ENCODE results near the gene VMA21. TPM values are rescaled to one million over a fixed set of nuclear protein-coding genes. Genes with fewer than 3 reads are reported as not detected.

Gene VMA21, protein sequence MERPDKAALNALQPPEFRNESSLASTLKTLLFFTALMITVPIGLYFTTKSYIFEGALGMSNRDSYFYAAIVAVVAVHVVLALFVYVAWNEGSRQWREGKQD
- 21.6 TPM for polyA plus RNA-seq (2013)

DNA sequence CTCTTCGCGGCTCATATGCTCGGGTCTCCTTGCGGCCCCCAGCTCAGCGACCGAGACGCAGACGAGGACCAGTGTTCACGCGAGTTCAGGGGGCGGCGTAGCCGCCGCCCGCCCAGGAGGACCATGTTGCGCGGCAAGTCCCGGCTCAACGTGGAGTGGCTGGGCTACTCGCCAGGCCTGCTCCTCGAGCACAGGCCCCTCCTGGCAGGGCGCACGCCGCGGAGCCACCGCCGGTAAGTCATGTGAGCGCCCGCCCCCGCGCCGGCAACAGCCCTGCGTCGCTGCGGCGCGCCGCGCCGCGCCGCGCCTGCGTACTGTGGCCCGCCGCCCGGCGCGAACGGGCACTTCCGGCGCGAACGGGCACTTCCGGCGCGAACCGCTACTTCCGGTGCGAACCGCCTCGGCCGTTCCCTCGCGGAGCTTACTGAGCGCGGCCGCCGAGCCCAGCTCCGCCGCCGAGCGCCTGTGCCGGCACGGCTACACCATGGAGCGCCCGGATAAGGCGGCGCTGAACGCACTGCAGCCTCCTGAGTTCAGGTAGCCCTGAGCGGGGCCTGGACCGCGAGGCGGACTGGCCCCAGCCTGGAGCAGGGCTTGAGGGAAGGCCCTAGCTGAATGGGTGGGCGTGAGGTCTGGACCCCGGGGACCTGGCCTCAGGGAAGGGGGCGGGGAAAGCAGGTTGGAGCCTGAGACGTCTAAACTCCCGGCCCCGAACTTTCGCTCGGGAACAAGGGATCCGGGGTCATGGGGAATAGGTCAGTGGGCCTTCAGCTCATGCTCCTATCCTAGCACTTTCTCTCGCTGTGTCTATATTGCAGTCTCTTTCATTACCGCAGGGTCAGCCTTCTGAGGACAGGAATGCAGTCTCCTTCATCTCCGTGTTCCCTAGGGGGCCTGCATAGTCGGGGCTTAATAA is at the start of gene VMA21:
TSS of gene VMA21 (plus strand) at position 382 of the 916 bp plus-strand sequence. CDS start at position 485, 103 bp downstream.
- ChIA-PET CTCF (interaction anchor here (1.3 to 1.4 kb wide), 2 partner anchors 12 to 37 kb away, joined by 3 to 4 read pairs; no protein-coding TSS in a partner anchor), POLR2A (no interaction called here)
- 43% methylated on average over 85 of the region's 97 CpGs for WGBS (ENCODE audit: insufficient coverage)
- peak within 1 kb of the TSS; percentile 85 to 95 for H3K27ac ChIP-seq (ENCODE audit: insufficient read depth in 1 of 2, low read depth in 1 of 2, low read length in 2 of 2, poor library complexity in 1 of 2, severe bottlenecking in 2 of 2)
- no peaks in the 10 kb centered on the region for H3K27me3 ChIP-seq (replicated peaks in 2 of 5; ENCODE audit: control insufficient read depth in 4 of 5, insufficient read depth in 5 of 5, low read length in 4 of 5)
- H3K36me3 ChIP-seq (ENCODE audit: control insufficient read depth in 4 of 4, insufficient read depth in 4 of 4, low read length in 3 of 4) = no peaks in the 10 kb centered on the region
- peak; percentile 84 to 93 (median 91) for DNase-seq
- peaks cover 16 to 49% (median 22%) of the 10 kb centered on the region in 4 experiments for H3K4me1 ChIP-seq (ENCODE audit: control extremely low read depth in 1 of 4, control insufficient read depth in 4 of 4, insufficient read depth in 4 of 4, low read length in 3 of 4)
- H3K4me3 ChIP-seq (ENCODE audit: control insufficient read depth in 1 of 7, extremely low read depth in 1 of 7, insufficient read depth in 4 of 7, low read depth in 2 of 7, low read length in 6 of 7) = peak within 1 kb of the TSS; percentile 52 to 82 (median 73)
- H3K9me3 ChIP-seq (ENCODE audit: control extremely low read depth in 1 of 5, control insufficient read depth in 4 of 5, insufficient read depth in 2 of 5, low read depth in 1 of 5, low read length in 4 of 5) = no peaks in the 10 kb centered on the region

DNA sequence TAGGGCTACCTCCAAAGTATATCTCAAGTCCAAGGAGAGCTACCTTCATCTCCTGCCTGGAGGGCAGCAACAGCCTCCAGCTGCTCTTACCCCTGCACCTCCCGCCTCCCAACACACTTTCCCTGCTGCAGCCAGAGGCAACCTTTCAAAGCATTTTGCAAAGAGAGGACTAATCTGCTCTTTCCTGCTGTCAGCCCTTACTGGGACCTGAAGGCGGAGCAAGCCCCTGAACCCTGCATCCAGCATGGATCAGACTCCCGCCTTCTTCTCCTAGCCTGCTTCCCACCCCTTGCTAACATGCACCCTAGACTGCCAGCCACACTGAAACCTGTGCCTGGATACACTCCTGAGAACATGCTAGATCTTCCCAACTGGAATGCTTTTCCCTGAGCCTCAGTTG is 37.7 kb upstream of the VMA21 start:
- no peak for DNase-seq
- ChIA-PET CTCF (interaction anchor here (1.3 kb wide), 1 partner anchor 321 kb away, joined by 3 read pairs; no protein-coding TSS in a partner anchor), POLR2A (no interaction called here)
- H3K27ac ChIP-seq (ENCODE audit: insufficient read depth in 1 of 2, low read depth in 1 of 2, low read length in 2 of 2, poor library complexity in 1 of 2, severe bottlenecking in 2 of 2) = no peak overlapping the region
- WGBS (ENCODE audit: insufficient coverage) = 74% methylated on average over 3 of the region's 3 CpGs
- H3K4me3 ChIP-seq (ENCODE audit: control insufficient read depth in 1 of 7, extremely low read depth in 1 of 7, insufficient read depth in 4 of 7, low read depth in 2 of 7, low read length in 6 of 7) = no peak overlapping the region
- H3K27me3 ChIP-seq (replicated peaks in 2 of 5; ENCODE audit: control insufficient read depth in 4 of 5, insufficient read depth in 5 of 5, low read length in 4 of 5) = peaks cover 0 to 22% (median 11%) of the 10 kb centered on the region in 5 experiments
- peaks cover 0 to 2% (median 0%) of the 10 kb centered on the region in 4 experiments for H3K4me1 ChIP-seq (ENCODE audit: control extremely low read depth in 1 of 4, control insufficient read depth in 4 of 4, insufficient read depth in 4 of 4, low read length in 3 of 4)
- H3K9me3 ChIP-seq (ENCODE audit: control extremely low read depth in 1 of 5, control insufficient read depth in 4 of 5, insufficient read depth in 2 of 5, low read depth in 1 of 5, low read length in 4 of 5) = no peaks in the 10 kb centered on the region
- H3K36me3 ChIP-seq (ENCODE audit: control insufficient read depth in 4 of 4, insufficient read depth in 4 of 4, low read length in 3 of 4) = no peaks in the 10 kb centered on the region

DNA sequence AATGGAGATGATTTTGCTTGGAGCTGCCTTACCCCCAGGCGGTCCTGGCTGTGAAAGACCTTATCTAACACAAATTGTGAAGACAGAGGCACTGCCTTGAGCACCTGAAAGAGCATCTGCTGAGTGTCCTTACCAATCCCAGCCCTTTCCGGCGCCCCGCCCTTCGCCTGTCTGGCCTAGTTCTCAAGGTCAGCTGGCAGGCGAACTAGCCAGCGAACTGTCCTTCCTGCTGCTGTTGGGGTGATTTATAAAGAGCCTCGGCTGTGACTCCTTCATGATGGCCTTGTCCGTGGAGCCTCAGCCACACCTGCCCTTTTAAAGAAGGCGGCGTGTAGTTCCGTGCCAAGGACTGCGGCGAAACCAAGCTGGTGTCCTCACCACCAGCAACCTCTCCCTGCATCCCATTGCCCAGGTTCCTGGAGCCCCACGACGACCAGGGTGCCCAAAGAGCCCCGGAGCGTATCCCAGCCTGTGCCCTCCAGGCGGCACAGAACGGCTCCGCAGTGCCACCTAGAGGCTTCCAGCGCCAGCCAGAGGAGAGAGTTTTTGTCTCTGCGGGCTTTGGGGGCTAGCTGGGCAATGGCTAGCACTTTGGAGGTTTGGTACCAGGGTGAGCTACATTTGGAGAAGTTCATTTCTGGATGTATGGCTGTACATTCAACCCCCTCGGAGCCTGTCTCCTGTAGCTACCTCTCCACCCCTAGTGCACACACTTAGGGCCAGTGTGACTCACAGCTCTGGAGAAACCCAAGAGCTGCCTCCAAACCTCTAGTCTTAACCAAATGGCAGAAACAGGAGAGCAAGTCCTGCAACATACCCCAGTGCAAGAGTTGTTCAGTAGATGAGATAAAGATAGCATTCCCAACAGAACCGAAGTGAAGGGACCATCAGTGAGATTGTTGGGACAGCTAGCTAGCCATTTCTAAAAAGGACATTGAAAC is 36.8 kb upstream of the VMA21 start:
- Histone ChIP-seq H3K4me3 (ENCODE audit: control insufficient read depth in 1 of 7, extremely low read depth in 1 of 7, insufficient read depth in 4 of 7, low read depth in 2 of 7, low read length in 6 of 7) (peak overlapping the region in 1 of 7 experiments; percentile 38), H3K27ac (ENCODE audit: insufficient read depth in 1 of 2, low read depth in 1 of 2, low read length in 2 of 2, poor library complexity in 1 of 2, severe bottlenecking in 2 of 2) (no peak overlapping the region), H3K9me3 (ENCODE audit: control extremely low read depth in 1 of 5, control insufficient read depth in 4 of 5, insufficient read depth in 2 of 5, low read depth in 1 of 5, low read length in 4 of 5) (no peaks in the 10 kb centered on the region), H3K27me3 (replicated peaks in 2 of 5; ENCODE audit: control insufficient read depth in 4 of 5, insufficient read depth in 5 of 5, low read length in 4 of 5) (peaks cover 0 to 22% (median 11%) of the 10 kb centered on the region in 5 experiments), H3K36me3 (ENCODE audit: control insufficient read depth in 4 of 4, insufficient read depth in 4 of 4, low read length in 3 of 4) (no peaks in the 10 kb centered on the region), H3K4me1 (ENCODE audit: control extremely low read depth in 1 of 4, control insufficient read depth in 4 of 4, insufficient read depth in 4 of 4, low read length in 3 of 4) (peaks cover 0 to 2% (median 0%) of the 10 kb centered on the region in 4 experiments)
- POLR2A ChIA-PET = no interaction called here
- CTCF ChIA-PET = interaction anchor here (0.7 to 1.3 kb wide), 3 partner anchors 32 to 321 kb away, joined by 3 to 4 read pairs (median 3); partner anchors contain the start of gene VMA21
- peak; percentile 14 to 47 (median 31) for DNase-seq
- WGBS (ENCODE audit: insufficient coverage) = 19% methylated on average over 24 of the region's 25 CpGs

DNA sequence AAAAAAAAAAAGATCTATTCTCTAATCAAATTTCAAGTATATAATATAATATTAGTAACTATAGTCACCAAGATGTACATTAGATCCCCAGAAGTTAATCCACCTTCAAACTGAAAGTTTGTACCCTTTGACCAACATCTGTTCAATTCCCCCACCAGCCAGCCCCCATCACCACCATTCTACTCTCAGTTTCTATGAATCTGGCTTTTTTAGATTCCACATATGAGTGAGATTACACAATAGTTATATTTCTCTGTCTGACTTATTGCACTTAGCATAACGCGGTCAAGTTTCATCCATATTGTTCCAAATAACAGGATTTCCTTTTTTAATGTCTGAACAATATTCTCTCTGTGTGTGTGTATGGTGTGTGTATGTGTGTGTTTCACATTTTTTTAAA is 33.7 kb upstream of the VMA21 start:
- Histone ChIP-seq H3K36me3 (ENCODE audit: control insufficient read depth in 4 of 4, insufficient read depth in 4 of 4, low read length in 3 of 4) (no peaks in the 10 kb centered on the region), H3K4me1 (ENCODE audit: control extremely low read depth in 1 of 4, control insufficient read depth in 4 of 4, insufficient read depth in 4 of 4, low read length in 3 of 4) (peaks cover 0 to 2% (median 0%) of the 10 kb centered on the region in 4 experiments), H3K4me3 (ENCODE audit: control insufficient read depth in 1 of 7, extremely low read depth in 1 of 7, insufficient read depth in 4 of 7, low read depth in 2 of 7, low read length in 6 of 7) (no peak overlapping the region), H3K27me3 (replicated peaks in 2 of 5; ENCODE audit: control insufficient read depth in 4 of 5, insufficient read depth in 5 of 5, low read length in 4 of 5) (peaks cover 0 to 16% (median 8%) of the 10 kb centered on the region in 5 experiments), H3K9me3 (ENCODE audit: control extremely low read depth in 1 of 5, control insufficient read depth in 4 of 5, insufficient read depth in 2 of 5, low read depth in 1 of 5, low read length in 4 of 5) (no peaks in the 10 kb centered on the region), H3K27ac (ENCODE audit: insufficient read depth in 1 of 2, low read depth in 1 of 2, low read length in 2 of 2, poor library complexity in 1 of 2, severe bottlenecking in 2 of 2) (no peak overlapping the region)
- DNase-seq = no peak
- no CpG with 5 or more reads among the region's 2 CpGs for WGBS (ENCODE audit: insufficient coverage)
- POLR2A ChIA-PET = no interaction called here
- CTCF ChIA-PET = no interaction called here

DNA sequence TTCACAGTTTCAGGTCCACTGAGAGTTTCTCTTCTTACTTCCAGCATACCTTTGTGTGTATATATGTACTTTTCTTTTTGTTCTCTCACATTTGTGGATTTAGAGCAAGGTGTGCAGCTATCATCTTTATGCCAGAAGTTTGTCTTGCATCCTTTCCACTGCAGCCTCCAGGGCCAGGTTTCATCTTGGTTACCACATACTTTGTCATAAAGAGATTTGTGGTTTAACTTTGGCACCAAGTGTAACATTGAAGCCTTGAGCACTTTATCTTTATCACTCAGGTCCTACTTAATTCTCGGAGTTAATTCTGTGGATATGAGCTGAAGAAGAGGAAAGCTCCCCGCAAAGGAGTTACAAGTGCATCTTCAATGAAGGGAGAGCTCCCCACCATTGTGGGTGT is 31.4 kb upstream of the VMA21 start:
- Histone ChIP-seq H3K4me3 (ENCODE audit: control insufficient read depth in 1 of 7, extremely low read depth in 1 of 7, insufficient read depth in 4 of 7, low read depth in 2 of 7, low read length in 6 of 7) (no peak overlapping the region), H3K27ac (ENCODE audit: insufficient read depth in 1 of 2, low read depth in 1 of 2, low read length in 2 of 2, poor library complexity in 1 of 2, severe bottlenecking in 2 of 2) (no peak overlapping the region), H3K27me3 (replicated peaks in 2 of 5; ENCODE audit: control insufficient read depth in 4 of 5, insufficient read depth in 5 of 5, low read length in 4 of 5) (peaks cover 0 to 7% (median 2%) of the 10 kb centered on the region in 5 experiments), H3K9me3 (ENCODE audit: control extremely low read depth in 1 of 5, control insufficient read depth in 4 of 5, insufficient read depth in 2 of 5, low read depth in 1 of 5, low read length in 4 of 5) (no peaks in the 10 kb centered on the region), H3K4me1 (ENCODE audit: control extremely low read depth in 1 of 4, control insufficient read depth in 4 of 4, insufficient read depth in 4 of 4, low read length in 3 of 4) (no peaks in the 10 kb centered on the region), H3K36me3 (ENCODE audit: control insufficient read depth in 4 of 4, insufficient read depth in 4 of 4, low read length in 3 of 4) (no peaks in the 10 kb centered on the region)
- 56% methylated on average over 2 of the region's 2 CpGs for WGBS (ENCODE audit: insufficient coverage)
- POLR2A ChIA-PET = no interaction called here
- DNase-seq = no peak
- CTCF ChIA-PET = no interaction called here

DNA sequence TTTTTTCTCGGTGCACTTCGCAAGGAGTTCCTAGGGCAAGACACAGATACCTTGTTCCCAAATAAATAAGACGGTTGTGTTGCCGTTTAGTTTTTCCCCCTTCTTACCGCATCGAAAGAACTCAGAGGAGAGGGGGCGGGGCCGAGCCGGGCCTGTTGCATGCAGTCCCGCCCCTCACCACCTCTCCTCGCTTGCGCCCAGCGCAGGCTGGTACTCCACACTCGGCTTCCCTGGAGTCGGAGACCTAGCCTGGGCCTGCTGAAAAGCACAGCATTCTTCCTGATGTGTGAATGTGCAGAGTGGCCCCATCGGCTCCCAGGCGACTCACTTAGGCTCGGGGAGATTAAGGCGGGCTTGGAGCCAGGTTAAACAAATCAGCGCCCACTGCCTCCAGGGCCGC is 26.1 kb upstream of the VMA21 start:
- POLR2A ChIA-PET = no interaction called here
- H3K4me3 ChIP-seq (ENCODE audit: control insufficient read depth in 1 of 7, extremely low read depth in 1 of 7, insufficient read depth in 4 of 7, low read depth in 2 of 7, low read length in 6 of 7) = peak overlapping the region in 1 of 7 experiments; percentile 45
- DNase-seq = peak in 2 of 3 donors; percentile 35 to 46

More for the DNA sequence above, 26.1 kb upstream of the VMA21 start:
- Histone ChIP-seq H3K9me3 (ENCODE audit: control extremely low read depth in 1 of 5, control insufficient read depth in 4 of 5, insufficient read depth in 2 of 5, low read depth in 1 of 5, low read length in 4 of 5) (no peaks in the 10 kb centered on the region), H3K27me3 (replicated peaks in 2 of 5; ENCODE audit: control insufficient read depth in 4 of 5, insufficient read depth in 5 of 5, low read length in 4 of 5) (peaks cover 0 to 19% (median 2%) of the 10 kb centered on the region in 5 experiments), H3K27ac (ENCODE audit: insufficient read depth in 1 of 2, low read depth in 1 of 2, low read length in 2 of 2, poor library complexity in 1 of 2, severe bottlenecking in 2 of 2) (no peak overlapping the region), H3K4me1 (ENCODE audit: control extremely low read depth in 1 of 4, control insufficient read depth in 4 of 4, insufficient read depth in 4 of 4, low read length in 3 of 4) (peaks cover 0 to 4% (median 0%) of the 10 kb centered on the region in 4 experiments), H3K36me3 (ENCODE audit: control insufficient read depth in 4 of 4, insufficient read depth in 4 of 4, low read length in 3 of 4) (no peaks in the 10 kb centered on the region)
- 52% methylated on average over 13 of the region's 21 CpGs for WGBS (ENCODE audit: insufficient coverage)
- CTCF ChIA-PET = no interaction called here

All from common myeloid progenitor, CD34-positive (primary cell).